Stimulated activated memory B cell treated with anti-CD40 and anti-IgM and Interleukin-4, amounts not matched to agents 10 μg/mL and 1 μg/mL and 100 μg/mL, for 72 hours (primary cell): ENCODE measurements around the gene THOC6.
"Not testable (repeated sequence)": the region's sequence is repeated elsewhere in the genome, so short reads cannot be mapped to it uniquely, and the experiment has no call there.

Source experiments
- ATAC-seq: fragments of 150-1000 bp; cut with Tn5 transposase; 2 replicates; pipeline ENCODE4 v1.10.0; 2021
- H3K27ac Mint-ChIP-seq: one replicate; pipeline ENCODE4 v1.8.0; 2022; ENCODE audit warnings: mild to moderate bottlenecking, mixed read lengths
- H3K27me3 Mint-ChIP-seq: one replicate; pipeline ENCODE4 v1.8.0; 2022; ENCODE audit warnings: mixed read lengths
- H3K36me3 Mint-ChIP-seq: one replicate; pipeline ENCODE4 v1.8.0; 2022; ENCODE audit warnings: mixed read lengths
- H3K4me1 Mint-ChIP-seq: one replicate; pipeline ENCODE4 v1.8.0; 2022; ENCODE audit warnings: mixed read lengths
- H3K4me3 Mint-ChIP-seq: one replicate; pipeline ENCODE4 v1.8.0; 2022; ENCODE audit warnings: mild to moderate bottlenecking, moderate library complexity, mixed read lengths
- H3K9me3 Mint-ChIP-seq: one replicate; pipeline ENCODE4 v1.8.0; 2022; ENCODE audit warnings: mixed read lengths

THOC6 gene

DNA sequence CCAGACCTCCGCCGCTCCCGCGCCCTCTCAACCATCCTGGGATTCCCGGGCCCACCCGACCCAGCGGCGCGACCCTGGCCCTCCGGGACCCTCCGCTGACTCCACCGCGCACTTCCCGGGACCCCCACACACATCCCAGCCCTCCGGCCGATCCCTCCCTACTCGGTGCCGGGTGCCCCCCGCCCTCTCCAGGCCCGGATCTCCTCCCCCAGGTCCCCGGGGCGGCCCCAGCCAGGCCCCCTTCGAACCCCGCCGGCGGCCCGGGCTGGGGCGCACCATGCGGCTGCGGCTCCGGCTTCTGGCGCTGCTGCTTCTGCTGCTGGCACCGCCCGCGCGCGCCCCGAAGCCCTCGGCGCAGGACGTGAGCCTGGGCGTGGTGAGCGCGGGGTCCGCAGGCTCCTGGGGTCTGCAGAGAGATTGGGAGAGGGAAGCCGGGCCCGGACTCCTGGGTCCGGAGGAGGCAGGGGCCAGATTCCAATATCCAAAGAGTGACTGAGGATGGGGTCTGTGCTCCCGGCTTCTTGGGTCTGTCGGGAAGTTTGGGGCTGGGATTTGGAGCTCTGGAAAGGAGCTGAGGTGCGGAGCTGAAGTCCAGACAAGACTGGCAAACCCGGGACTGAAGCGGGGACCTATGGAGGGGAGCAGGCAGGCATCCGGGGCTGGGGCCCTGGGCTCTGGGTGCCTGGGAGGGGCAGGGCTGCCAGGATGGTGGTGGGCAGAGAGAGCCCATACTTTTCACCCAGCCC is 23.0 kb downstream of the THOC6 start:
- H3K4me1 Mint-ChIP-seq: peaks cover 23% of the 10 kb centered on the region
- H3K36me3 Mint-ChIP-seq: no peaks in the 10 kb centered on the region
- peaks cover 50% of the 10 kb centered on the region for H3K27me3 Mint-ChIP-seq
- no peak overlapping the region for H3K27ac Mint-ChIP-seq
- ATAC-seq: no peak
- no peaks in the 10 kb centered on the region for H3K9me3 Mint-ChIP-seq
- H3K4me3 Mint-ChIP-seq: peak overlapping the region; percentile 15

DNA sequence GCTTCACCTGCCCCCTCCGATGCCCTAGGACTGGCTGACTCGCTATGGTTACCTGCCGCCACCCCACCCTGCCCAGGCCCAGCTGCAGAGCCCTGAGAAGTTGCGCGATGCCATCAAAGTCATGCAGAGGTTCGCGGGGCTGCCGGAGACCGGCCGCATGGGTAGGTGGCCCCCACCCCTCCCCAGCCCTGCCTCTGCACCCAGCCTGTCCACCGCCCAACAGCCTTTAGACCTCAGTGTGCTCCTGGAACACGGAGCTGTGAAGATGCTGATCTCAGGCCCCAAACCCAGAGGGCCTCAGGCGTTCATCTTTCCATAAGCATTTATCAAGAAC is 23.5 kb downstream of the THOC6 start:
- peaks cover 23% of the 10 kb centered on the region for H3K4me1 Mint-ChIP-seq

DNA sequence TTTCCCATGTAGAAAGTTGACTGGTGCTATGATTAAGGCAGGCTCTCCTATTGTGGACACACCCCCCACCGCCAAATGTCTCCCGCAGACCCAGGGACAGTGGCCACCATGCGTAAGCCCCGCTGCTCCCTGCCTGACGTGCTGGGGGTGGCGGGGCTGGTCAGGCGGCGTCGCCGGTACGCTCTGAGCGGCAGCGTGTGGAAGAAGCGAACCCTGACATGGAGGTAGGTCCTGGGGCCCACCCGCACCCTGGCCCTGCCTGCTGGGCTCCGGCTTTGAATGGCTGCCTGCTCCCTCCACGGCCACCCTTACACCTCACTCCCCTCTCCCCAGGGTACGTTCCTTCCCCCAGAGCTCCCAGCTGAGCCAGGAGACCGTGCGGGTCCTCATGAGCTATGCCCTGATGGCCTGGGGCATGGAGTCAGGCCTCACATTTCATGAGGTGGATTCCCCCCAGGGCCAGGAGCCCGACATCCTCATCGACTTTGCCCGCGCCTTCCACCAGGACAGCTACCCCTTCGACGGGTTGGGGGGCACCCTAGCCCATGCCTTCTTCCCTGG is 26.2 kb downstream of the THOC6 start:
- Mint-ChIP-seq H3K4me3 (no peak overlapping the region), H3K36me3 (peaks cover 9% of the 10 kb centered on the region), H3K4me1 (peaks cover 30% of the 10 kb centered on the region)

More for the DNA sequence above, 23.5 kb downstream of the THOC6 start:
- Mint-ChIP-seq H3K27ac (no peak overlapping the region), H3K9me3 (no peaks in the 10 kb centered on the region), H3K36me3 (no peaks in the 10 kb centered on the region), H3K4me3 (no peak overlapping the region), H3K27me3 (peaks cover 50% of the 10 kb centered on the region)
- no peak for ATAC-seq

DNA sequence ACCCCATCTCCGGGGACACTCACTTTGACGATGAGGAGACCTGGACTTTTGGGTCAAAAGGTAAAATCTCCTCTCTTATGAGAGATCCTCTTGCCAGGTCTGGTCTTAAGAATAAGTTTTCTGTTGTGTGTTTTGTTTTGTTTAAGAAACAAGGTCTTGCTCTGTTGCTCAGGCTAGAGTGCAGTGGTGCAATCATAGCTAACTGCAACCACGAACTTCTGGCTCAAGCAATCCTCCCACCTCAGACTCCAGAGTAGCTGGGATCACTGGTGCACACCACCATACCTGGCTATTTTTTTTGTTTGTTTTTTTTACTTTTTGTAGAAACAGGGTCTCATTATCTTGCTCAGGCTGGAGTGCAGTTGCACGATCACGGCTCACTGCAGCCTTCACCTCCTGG is 26.7 kb downstream of the THOC6 start:
- Mint-ChIP-seq H3K9me3 (no peaks in the 10 kb centered on the region), H3K27ac (no peak overlapping the region), H3K27me3 (peaks cover 21% of the 10 kb centered on the region), H3K4me1 (peaks cover 30% of the 10 kb centered on the region), H3K36me3 (peaks cover 9% of the 10 kb centered on the region), H3K4me3 (no peak overlapping the region)
- ATAC-seq: no peak

More for the DNA sequence above, 26.2 kb downstream of the THOC6 start:
- Mint-ChIP-seq H3K27ac (no peak overlapping the region), H3K27me3 (peaks cover 26% of the 10 kb centered on the region), H3K9me3 (no peaks in the 10 kb centered on the region)
- ATAC-seq: no peak

DNA sequence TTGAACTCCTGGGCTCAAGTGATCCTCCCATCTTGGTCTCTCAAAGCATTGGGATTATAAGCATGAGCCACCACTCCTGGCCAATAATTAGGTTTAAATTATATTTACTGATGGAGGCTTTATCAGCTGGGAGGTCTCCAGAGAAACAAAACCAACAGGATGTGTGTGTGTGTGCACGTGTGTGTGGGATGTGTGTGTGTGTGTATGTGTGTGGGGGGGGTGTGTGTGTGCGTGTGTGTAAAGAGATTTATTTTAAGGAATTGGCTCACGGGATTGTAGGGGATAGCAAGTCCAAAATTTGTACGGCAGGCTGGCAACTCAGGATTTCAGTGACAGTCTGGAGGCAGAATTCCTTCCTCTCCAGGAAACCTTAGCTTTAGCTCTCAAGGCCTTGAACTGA is 27.2 kb downstream of the THOC6 start:
- Mint-ChIP-seq H3K36me3 (peaks cover 9% of the 10 kb centered on the region), H3K27ac (no peak overlapping the region), H3K9me3 (no peaks in the 10 kb centered on the region), H3K4me3 (no peak overlapping the region), H3K27me3 (peaks cover 18% of the 10 kb centered on the region), H3K4me1 (peaks cover 30% of the 10 kb centered on the region)
- ATAC-seq: no peak

DNA sequence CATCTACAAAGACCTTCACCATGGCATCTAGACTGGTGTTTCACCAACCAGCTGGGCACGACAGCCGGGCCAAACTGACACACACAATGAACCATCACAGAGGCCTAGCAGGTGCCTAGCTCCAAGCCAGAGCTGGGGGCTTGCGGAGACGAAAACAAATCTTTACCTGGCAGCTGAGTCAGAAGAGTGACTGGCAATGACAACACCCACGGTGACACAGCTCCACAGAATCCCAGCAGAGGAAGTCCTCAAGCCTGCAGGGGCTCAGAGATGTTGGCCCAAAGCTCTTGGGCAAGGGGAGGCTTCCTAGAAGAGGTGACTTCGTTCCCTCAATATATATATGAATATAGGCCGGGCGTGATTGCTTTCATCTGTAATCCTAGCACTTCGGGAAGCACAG is 27.7 kb downstream of the THOC6 start:
- no peak overlapping the region for H3K27ac Mint-ChIP-seq
- H3K4me3 Mint-ChIP-seq: no peak overlapping the region
- peaks cover 29% of the 10 kb centered on the region for H3K4me1 Mint-ChIP-seq
- ATAC-seq: no peak
- H3K36me3 Mint-ChIP-seq: peaks cover 9% of the 10 kb centered on the region
- H3K27me3 Mint-ChIP-seq: peaks cover 18% of the 10 kb centered on the region
- H3K9me3 Mint-ChIP-seq: no peaks in the 10 kb centered on the region

DNA sequence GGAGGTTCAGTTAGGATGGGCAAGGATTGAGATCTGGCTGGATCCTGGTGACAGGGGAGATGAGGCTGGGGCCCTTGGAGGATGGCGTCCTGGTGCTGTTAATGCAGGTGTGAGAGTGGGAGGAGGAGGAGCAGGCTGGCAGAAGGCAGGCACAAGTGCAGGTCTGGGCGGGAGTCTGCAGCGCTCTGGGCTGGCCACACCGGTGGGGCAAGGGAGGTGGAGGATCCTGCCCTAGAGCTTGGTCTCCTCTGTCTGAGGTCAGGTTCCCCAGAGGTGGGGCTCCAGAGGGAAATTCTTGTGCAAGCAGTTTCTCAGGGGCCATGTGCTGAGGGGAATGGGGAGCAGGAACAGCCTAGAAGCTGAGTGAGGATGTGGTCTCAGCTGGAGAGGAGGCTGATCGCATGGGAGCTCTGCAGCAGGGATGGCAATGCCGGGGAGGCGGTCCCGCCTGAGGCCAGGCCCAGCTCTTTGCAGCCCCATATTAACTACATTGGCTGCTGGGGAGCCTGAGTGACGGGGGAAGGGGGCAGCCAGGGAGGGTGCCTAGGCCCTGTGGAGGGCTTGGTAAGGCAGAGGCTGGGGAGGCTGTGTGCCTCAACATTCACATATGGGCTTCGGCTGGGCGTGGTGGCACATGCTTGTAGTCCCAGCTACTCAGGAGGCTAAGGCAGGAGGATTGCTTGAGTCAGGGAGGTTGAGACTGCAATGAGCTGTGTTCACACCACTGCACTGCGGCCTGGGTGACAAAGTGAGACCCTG is 28.9 kb downstream of the THOC6 start:
- H3K36me3 Mint-ChIP-seq, H3K4me3 Mint-ChIP-seq: not testable (repeated sequence)
- peaks cover 29% of the 10 kb centered on the region for H3K4me1 Mint-ChIP-seq

DNA sequence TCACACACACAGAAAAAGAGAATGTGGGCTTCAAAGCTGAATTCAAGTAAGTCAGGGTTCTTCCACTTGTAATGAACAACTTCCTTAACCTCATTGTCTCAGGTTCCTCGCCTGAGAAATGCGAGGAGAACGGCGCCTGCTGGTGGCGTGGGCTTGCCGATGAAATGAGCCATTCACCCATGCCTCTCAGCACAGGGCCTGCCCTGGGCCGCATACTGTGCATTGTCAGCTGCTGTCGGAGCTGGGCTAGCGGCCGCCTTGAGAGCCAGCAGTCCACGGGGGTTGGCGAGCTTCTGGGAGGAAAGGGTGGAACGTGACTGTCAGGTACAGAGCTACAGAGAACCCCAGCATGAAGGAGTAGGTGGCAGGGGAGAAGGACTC is 29.5 kb downstream of the THOC6 start:
- not testable (repeated sequence) for ATAC-seq, H3K36me3 Mint-ChIP-seq, H3K9me3 Mint-ChIP-seq, H3K27ac Mint-ChIP-seq, H3K4me3 Mint-ChIP-seq
- H3K27me3 Mint-ChIP-seq: peaks cover 12% of the 10 kb centered on the region
- H3K4me1 Mint-ChIP-seq: peaks cover 26% of the 10 kb centered on the region

More for the DNA sequence above, 28.9 kb downstream of the THOC6 start:
- peaks cover 18% of the 10 kb centered on the region for H3K27me3 Mint-ChIP-seq
- not testable (repeated sequence) for H3K27ac Mint-ChIP-seq, H3K9me3 Mint-ChIP-seq, ATAC-seq

DNA sequence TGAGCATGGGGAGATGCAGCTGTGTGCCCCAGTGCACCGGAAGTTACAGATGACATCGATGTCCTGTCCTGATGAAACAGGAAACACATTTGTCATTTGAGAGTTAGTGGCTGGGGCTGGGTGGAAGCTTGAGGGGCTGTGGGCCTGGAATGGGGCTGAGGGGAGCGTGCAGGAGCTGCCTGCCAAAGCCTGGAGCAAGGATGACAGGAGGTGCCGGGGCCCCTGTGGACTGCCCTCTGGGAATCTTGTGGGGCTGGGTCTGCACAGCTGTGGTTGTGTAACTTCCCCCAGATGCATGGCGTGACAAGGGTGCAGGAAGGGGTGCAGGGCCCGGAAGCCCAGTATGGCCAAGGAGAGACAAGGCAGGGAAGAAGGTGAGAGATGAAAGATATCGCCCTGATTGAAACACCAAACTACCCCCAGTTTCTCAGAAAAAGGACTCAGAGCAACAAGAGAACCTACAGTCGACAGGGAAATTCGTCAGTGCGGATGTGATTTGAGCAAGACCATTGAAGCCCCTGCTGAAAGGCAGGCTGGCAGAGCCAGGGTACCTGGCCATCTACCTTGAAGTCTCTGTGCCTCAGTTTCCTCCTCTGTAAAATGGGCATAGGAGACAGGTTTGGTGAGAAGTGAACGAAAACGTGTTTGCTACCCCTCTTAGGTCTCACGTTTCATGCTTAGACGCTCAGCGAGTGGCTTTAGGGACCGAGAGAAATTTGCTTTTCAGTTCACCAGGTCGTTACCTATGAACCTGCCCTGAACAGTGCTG is 31.3 kb downstream of the THOC6 start:
- Mint-ChIP-seq H3K9me3 (no peaks in the 10 kb centered on the region), H3K27ac (no peak overlapping the region), H3K36me3 (peaks cover 9% of the 10 kb centered on the region), H3K4me1 (peaks cover 30% of the 10 kb centered on the region), H3K27me3 (no peaks in the 10 kb centered on the region), H3K4me3 (no peak overlapping the region)
- no peak for ATAC-seq

DNA sequence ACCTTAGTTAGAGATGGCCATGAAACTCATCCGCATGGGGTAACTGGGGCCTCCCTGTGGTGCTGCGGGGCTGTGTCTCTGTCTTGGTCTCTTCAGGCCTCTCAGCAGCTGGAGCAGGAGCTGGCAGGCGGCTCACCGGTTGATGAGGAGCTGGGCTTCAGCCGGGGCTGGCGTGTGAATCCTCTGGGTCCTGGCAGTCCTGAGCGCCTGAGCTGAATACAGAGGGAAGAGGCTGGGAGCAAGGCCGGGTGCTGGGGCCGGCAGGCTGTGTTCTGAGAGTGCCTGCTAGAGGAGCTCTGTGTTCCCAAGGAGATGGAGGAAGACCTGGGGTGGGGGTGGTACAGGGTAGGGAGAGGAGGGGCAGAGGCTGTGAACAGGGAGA is 31.9 kb downstream of the THOC6 start:
- not testable (repeated sequence) for H3K27me3 Mint-ChIP-seq, H3K4me3 Mint-ChIP-seq, H3K36me3 Mint-ChIP-seq, ATAC-seq, H3K27ac Mint-ChIP-seq, H3K9me3 Mint-ChIP-seq
- peaks cover 30% of the 10 kb centered on the region for H3K4me1 Mint-ChIP-seq

DNA sequence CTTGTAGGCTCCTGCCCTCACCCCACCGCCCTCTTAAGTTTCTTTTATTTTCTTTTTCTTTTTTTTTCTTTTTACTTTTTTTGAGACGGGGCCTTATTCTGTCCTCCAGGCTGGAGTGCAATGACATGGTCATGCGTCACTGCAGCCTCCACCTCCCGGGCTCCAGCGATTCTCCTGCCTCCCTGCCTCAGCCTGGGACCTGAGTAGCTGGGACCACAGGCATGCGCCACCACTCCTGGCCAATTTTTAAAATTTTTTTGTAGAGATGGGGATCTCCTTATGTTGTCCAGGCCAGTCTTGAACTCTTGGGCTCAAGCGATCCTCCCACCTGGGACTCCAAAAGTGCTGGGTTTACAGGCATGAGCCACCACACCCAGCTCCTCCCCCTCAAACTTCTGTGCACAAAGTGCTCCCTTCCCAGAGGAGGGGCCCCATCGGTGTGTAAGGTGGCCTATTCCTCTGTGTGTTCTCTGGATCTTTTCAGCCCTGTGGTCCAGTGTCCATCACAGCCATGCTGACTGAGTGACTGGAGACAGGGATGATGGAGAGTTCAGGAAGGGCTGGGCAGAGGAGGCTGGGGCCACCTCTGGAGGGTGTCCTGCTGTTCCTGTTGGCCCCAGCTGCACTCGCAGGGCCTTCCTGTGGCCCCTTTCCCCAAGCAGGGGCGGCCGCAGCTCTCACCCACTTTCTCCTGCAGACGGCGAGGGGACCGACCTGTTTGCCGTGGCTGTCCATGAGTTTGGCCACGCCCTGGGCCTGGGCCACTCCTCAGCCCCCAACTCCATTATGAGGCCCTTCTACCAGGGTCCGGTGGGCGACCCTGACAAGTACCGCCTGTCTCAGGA is 32.7 kb downstream of the THOC6 start:
- peaks cover 30% of the 10 kb centered on the region for H3K4me1 Mint-ChIP-seq
- H3K9me3 Mint-ChIP-seq: no peaks in the 10 kb centered on the region
- ATAC-seq: no peak
- no peaks in the 10 kb centered on the region for H3K27me3 Mint-ChIP-seq
- H3K36me3 Mint-ChIP-seq: peaks cover 9% of the 10 kb centered on the region
- no peak overlapping the region for H3K4me3 Mint-ChIP-seq
- H3K27ac Mint-ChIP-seq: no peak overlapping the region

DNA sequence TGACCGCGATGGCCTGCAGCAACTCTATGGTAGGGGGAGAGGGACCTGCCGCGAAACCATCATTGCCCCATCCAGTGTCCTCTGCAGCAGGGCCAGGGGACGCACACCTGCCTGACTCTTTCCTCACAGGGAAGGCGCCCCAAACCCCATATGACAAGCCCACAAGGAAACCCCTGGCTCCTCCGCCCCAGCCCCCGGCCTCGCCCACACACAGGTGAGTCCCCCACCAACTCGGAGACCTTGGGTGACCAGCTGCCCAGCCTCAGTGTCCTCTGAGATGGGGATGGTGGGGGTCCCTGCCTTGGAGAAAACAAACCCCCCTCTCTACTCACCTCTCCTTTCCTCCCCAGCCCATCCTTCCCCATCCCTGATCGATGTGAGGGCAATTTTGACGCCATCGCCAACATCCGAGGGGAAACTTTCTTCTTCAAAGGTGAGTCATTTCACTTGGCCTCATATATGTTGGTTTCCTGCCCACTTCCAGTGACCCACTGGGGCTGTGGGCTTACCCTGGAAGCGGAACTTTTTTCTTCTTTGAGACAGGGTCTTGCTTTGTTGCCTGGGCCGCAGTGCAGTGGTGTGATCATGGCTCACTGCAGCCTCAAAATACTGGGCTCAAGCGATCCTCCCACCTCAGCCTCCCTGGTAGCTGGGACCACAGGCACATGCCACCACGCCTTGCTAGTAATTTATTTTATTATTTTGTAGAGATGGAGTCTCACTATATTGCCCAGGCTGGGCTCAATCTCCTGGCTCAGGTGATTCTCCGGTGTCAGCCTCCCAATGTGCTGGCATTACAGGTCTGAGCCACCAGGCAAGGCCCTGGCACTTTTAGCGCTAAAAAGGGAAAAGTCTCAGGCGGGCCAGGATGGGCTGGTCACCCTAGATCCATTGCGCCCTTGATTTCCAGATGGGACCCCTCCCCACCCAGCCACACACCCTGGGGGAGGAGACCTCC is 33.6 kb downstream of the THOC6 start:
- ATAC-seq: no peak
- H3K4me1 Mint-ChIP-seq: peaks cover 30% of the 10 kb centered on the region
- H3K27ac Mint-ChIP-seq: no peak overlapping the region
- no peaks in the 10 kb centered on the region for H3K9me3 Mint-ChIP-seq
- no peaks in the 10 kb centered on the region for H3K27me3 Mint-ChIP-seq
- no peak overlapping the region for H3K4me3 Mint-ChIP-seq
- peaks cover 9% of the 10 kb centered on the region for H3K36me3 Mint-ChIP-seq

DNA sequence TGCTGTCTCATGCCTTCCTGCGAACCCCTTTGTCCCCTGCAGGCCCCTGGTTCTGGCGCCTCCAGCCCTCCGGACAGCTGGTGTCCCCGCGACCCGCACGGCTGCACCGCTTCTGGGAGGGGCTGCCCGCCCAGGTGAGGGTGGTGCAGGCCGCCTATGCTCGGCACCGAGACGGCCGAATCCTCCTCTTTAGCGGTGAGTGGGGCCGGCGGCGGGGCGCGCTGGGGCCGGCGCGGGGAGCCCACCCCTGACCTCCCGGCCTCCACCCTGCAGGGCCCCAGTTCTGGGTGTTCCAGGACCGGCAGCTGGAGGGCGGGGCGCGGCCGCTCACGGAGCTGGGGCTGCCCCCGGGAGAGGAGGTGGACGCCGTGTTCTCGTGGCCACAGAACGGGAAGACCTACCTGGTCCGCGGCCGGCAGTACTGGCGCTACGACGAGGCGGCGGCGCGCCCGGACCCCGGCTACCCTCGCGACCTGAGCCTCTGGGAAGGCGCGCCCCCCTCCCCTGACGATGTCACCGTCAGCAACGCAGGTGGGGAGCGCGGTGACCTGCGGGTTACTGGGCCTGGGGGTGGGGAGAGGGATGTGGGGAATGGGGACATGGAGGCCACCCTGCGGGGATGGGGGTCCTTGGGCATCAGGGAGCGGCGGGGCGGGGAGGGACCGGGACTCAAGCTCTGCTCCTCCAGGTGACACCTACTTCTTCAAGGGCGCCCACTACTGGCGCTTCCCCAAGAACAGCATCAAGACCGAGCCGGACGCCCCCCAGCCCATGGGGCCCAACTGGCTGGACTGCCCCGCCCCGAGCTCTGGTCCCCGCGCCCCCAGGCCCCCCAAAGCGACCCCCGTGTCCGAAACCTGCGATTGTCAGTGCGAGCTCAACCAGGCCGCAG is 34.5 kb downstream of the THOC6 start:
- no peaks in the 10 kb centered on the region for H3K9me3 Mint-ChIP-seq
- peak; percentile 65 for ATAC-seq
- H3K4me1 Mint-ChIP-seq: peaks cover 30% of the 10 kb centered on the region
- peak overlapping the region; percentile 85 for H3K27ac Mint-ChIP-seq
- no peaks in the 10 kb centered on the region for H3K27me3 Mint-ChIP-seq
- H3K4me3 Mint-ChIP-seq: peak overlapping the region; percentile 86
- peaks cover 9% of the 10 kb centered on the region for H3K36me3 Mint-ChIP-seq
